ENCODE measurements around the gene KCNG2. TPM values are rescaled to one million over a fixed set of nuclear protein-coding genes. Genes with fewer than 3 reads are reported as not detected.

The KCNG2 gene
- total RNA-seq, 2 donors from 2014 or later: not detected

DNA sequence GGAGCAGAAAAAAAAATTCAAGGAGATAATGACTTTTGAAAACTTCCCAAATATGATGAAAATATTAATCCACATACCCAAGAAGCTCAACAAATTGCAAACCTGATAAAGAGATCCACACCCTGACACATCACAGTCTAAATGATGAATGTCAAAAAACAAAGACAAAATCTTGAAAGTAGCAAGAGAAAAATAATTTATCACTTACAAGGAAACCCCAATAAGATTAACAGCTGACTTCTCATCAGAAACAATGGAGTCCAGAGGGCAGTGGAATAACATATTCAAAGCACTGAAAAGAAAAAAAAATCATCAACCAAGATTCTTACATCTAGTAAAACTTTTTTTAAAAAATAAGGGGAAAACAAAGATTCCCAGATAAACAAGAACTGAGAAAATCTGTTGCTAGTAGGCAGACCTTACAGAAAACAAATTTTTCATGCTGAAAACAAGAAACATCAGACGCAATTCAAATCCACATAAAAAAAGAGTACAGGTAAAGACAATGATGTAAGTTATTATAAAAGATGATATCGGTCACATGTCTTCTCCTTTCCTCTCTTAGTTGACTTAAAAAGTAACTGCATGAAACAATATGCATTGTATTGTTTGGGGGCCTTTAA, 132.4 kb downstream of the KCNG2 start:
- H3K27ac ChIP-seq: no peak overlapping the region
- H3K4me1 ChIP-seq: peaks cover 0 to 21% of the 10 kb centered on the region in 2 donors
- no peak for DNase-seq (ENCODE audit: low spot score)
- no peaks in the 10 kb centered on the region for H3K27me3 ChIP-seq
- peaks cover 0 to 47% of the 10 kb centered on the region in 2 donors for H3K9me3 ChIP-seq
- TF ChIP-seq, protein P1, sequence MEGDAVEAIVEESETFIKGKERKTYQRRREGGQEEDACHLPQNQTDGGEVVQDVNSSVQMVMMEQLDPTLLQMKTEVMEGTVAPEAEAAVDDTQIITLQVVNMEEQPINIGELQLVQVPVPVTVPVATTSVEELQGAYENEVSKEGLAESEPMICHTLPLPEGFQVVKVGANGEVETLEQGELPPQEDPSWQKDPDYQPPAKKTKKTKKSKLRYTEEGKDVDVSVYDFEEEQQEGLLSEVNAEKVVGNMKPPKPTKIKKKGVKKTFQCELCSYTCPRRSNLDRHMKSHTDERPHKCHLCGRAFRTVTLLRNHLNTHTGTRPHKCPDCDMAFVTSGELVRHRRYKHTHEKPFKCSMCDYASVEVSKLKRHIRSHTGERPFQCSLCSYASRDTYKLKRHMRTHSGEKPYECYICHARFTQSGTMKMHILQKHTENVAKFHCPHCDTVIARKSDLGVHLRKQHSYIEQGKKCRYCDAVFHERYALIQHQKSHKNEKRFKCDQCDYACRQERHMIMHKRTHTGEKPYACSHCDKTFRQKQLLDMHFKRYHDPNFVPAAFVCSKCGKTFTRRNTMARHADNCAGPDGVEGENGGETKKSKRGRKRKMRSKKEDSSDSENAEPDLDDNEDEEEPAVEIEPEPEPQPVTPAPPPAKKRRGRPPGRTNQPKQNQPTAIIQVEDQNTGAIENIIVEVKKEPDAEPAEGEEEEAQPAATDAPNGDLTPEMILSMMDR (IDR thresholded peaks at IDR 0.05): no peak
- peaks cover 25% of the 10 kb centered on the region for H3K36me3 ChIP-seq
- H3K4me3 ChIP-seq: no peak overlapping the region

DNA sequence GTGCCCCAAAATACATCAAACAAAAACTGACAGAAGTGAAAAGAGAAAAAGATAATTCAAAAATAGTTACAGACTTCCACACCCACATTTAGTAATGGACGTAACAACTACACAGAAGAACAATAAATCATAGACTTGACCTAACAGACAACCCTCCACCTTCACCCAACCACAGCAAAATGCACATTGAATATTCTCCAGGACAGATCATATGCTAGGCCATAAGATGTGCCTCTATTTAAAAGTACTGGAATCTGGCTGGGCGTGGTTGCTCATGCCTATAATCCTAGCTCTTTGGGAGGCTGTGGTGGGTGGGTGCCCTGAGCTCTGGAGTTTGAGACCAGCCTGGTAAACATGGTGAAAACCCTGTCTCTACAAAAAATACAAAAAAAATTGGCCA, 133.7 kb downstream of the KCNG2 start:
- peaks cover 0 to 47% of the 10 kb centered on the region in 2 donors for H3K9me3 ChIP-seq
- no peak overlapping the region for H3K27ac ChIP-seq
- no peaks in the 10 kb centered on the region for H3K27me3 ChIP-seq
- H3K36me3 ChIP-seq: peaks cover 32% of the 10 kb centered on the region
- H3K4me1 ChIP-seq: peaks cover 0 to 17% of the 10 kb centered on the region in 2 donors
- no peak overlapping the region for H3K4me3 ChIP-seq
- no peak for DNase-seq (ENCODE audit: low spot score)
- TF ChIP-seq, protein P1 (IDR thresholded peaks at IDR 0.05): no peak

DNA sequence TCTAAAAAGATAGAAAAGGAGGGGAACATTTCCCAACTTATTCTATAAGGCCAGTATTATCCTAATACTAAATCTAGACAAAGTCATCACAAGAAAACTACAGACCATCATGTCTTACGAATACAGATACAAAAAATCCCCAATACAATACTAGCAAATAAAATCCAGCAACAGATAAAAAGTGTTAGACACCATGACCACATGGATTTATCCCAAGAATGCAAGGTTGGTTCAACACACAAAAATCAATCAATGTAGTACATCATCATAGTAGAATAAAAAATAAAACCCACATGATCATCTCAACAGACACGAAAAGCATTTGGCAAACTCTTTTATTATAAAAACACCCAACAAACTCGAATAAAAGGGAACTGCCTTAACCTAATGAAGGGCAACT, 135.2 kb downstream of the KCNG2 start:
- no peak for DNase-seq (ENCODE audit: low spot score)
- no peak overlapping the region for H3K4me3 ChIP-seq
- H3K27me3 ChIP-seq: no peaks in the 10 kb centered on the region
- H3K9me3 ChIP-seq: peaks cover 0 to 47% of the 10 kb centered on the region in 2 donors
- H3K27ac ChIP-seq: no peak overlapping the region
- TF ChIP-seq, protein P1 (IDR thresholded peaks at IDR 0.05): no peak
- peaks cover 0 to 17% of the 10 kb centered on the region in 2 donors for H3K4me1 ChIP-seq
- H3K36me3 ChIP-seq: peaks cover 30% of the 10 kb centered on the region

DNA sequence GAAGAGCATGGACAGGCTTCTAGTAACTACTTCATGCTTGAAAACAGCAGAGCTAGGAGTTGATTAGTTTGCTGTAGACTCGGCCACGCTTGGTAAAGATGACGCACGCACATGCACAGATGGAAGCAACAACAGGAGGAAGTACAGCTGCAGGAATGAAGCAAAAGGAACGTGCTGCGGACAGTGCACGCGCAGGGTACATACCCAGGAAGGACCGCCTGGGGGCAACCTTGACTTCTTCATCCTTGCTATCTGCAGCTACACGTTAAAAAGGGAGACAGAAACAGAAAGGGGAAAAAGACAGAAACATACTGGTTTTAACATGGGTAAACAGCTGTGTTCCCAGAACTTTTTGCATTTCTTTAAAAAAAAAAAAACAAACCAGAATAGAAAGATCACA, 136.0 kb downstream of the KCNG2 start:
- Histone ChIP-seq H3K4me1 (peaks cover 0 to 17% of the 10 kb centered on the region in 2 donors), H3K27ac (peak overlapping the region in 1 of 2 donors; percentile 52), H3K4me3 (no peak overlapping the region), H3K27me3 (no peaks in the 10 kb centered on the region), H3K36me3 (peaks cover 25% of the 10 kb centered on the region), H3K9me3 (peaks cover 0 to 45% of the 10 kb centered on the region in 2 donors)
- TF ChIP-seq, protein P1 (IDR thresholded peaks at IDR 0.05): peak in 1 of 2 donors; percentile 11
- no peak for DNase-seq (ENCODE audit: low spot score)

DNA sequence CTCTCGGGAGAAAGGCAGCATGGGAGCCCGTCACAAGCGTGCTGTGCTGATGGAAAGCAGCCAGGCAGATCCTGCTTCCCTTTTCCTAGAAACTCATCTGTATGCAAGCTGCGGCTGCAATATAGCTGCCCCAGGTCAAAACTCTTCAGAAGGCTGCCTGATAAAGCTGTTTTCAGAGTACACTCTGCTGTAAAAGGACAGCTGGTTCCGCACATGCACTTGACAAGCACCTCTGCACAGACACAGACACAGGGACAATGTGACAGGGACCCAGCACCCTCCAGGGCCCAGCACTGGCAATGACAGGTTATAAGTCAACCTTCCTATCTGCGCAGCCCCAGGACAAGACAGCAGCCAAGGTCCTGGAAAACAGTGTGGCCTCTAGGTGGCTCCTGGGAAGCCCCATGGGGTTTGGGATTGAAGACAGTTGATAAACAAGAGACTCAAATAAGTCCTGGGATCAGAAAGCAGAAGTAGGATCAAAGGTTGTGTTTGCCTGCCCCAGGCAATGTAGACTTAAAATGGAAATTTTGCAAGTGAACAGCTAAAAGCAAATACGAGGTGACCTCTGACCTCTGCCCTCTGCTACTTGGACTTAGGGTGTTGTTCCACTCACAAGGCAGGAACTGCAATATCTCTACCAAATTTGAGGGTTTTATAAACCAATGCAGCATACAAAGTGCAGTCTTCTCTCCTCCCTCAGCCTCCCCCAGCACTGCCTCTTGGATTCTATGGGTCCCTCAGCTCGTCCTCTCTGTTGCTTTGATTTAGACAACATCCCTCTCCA, 136.8 kb downstream of the KCNG2 start:
- Histone ChIP-seq H3K27ac (peak overlapping the region in 1 of 2 donors; percentile 52), H3K36me3 (peaks cover 17% of the 10 kb centered on the region)

More for the DNA sequence above, 136.8 kb downstream of the KCNG2 start:
- peaks cover 0 to 37% of the 10 kb centered on the region in 2 donors for H3K9me3 ChIP-seq
- no peak overlapping the region for H3K4me3 ChIP-seq
- TF ChIP-seq, protein P1 (IDR thresholded peaks at IDR 0.05): peak in 1 of 2 donors; percentile 38
- DNase-seq (ENCODE audit: low spot score): no peak
- no peaks in the 10 kb centered on the region for H3K27me3 ChIP-seq
- peaks cover 0 to 23% of the 10 kb centered on the region in 2 donors for H3K4me1 ChIP-seq
